Endothelial cell of umbilical vein (primary cell): ENCODE results near the gene COQ2.

Experiments
- EZH2 ChIP-seq: IDR thresholded peaks from 2 replicates; pipeline ENCODE4 v1.6.1; 2012; ENCODE audit warnings: borderline replicate concordance, low read depth, mild to moderate bottlenecking, moderate library complexity, low read length, inconsistent platforms; ENCODE audit not compliant: severe bottlenecking
- GATA2 ChIP-seq: IDR thresholded peaks from 2 replicates; pipeline ENCODE4 v1.7.0; 2011; ENCODE audit warnings: low read depth, mild to moderate bottlenecking, moderate library complexity, mixed read lengths, low read length; ENCODE audit not compliant: insufficient read length, insufficient read depth
- POLR2A ChIP-seq: IDR thresholded peaks from 2 replicates; pipeline ENCODE4 v1.6.1; 2012; ENCODE audit warnings: low read depth, mild to moderate bottlenecking, control low read depth, low read length
- POLR2AphosphoS5 ChIP-seq: IDR thresholded peaks from 2 replicates; pipeline ENCODE4 v1.6.1; 2012; ENCODE audit warnings: low read depth, mild to moderate bottlenecking, control low read depth, low read length, moderate library complexity; ENCODE audit not compliant: insufficient read depth
- TF ChIP-seq, protein P1 (sequence below), 2 donors: IDR thresholded peaks; 1 replicate in 1 of 2; 2 replicates in 1 of 2; pipeline ENCODE4 v1.5.1; 2011; ENCODE audit warnings: low read length in 2 of 2, mild to moderate bottlenecking in 2 of 2, moderate library complexity in 2 of 2, control low read depth in 1 of 2, inconsistent platforms in 1 of 2, low read depth in 1 of 2; ENCODE audit not compliant: insufficient read depth in 1 of 2; ENCODE audit errors: extremely low read depth in 1 of 2

- TF ChIP-seq POLR2AphosphoS5: no peak
- TF ChIP-seq POLR2A: no peak
- TF ChIP-seq, protein P1, sequence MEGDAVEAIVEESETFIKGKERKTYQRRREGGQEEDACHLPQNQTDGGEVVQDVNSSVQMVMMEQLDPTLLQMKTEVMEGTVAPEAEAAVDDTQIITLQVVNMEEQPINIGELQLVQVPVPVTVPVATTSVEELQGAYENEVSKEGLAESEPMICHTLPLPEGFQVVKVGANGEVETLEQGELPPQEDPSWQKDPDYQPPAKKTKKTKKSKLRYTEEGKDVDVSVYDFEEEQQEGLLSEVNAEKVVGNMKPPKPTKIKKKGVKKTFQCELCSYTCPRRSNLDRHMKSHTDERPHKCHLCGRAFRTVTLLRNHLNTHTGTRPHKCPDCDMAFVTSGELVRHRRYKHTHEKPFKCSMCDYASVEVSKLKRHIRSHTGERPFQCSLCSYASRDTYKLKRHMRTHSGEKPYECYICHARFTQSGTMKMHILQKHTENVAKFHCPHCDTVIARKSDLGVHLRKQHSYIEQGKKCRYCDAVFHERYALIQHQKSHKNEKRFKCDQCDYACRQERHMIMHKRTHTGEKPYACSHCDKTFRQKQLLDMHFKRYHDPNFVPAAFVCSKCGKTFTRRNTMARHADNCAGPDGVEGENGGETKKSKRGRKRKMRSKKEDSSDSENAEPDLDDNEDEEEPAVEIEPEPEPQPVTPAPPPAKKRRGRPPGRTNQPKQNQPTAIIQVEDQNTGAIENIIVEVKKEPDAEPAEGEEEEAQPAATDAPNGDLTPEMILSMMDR (IDR thresholded peaks at IDR 0.05; ENCODE audit: extremely low read depth in 1 of 2, insufficient read depth in 1 of 2, low read depth in 1 of 2, low read length in 2 of 2): no peak
- no peak for TF ChIP-seq GATA2
- TF ChIP-seq EZH2: no peak
These were observed 36.1 kb downstream of the COQ2 start for GRCh38 chr4:83248486-83248885.
